Measurements from ENCODE around the gene ERVK3-1. TPM values are rescaled to one million over a fixed set of nuclear protein-coding genes. Genes with fewer than 3 reads are reported as not detected.

Gene ERVK3-1
- total and polyA plus RNA-seq, 7 donors, result 13.9 to 81.0 (median 29.5) TPM

DNA sequence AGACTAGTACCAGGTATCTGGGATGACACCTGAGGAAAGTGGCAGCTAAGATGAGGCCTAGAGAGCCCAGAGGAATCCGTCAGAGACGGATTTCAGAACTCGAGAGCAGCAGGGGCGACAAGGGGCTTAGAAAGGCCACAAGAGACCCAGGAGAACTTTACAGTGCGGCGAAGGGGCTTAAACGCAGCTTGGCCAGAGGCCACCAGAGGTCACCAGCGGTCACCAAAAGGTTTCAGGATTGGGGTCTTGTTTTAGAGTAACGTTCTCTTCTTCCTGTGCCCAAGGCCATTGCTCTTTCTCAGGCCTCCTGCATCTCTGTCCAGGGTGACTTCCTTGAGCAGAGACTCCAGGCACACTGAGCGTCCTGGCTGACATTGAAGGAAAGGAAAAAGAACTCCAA is 23.8 kb downstream of the ERVK3-1 start:
- H3K36me3 ChIP-seq (ENCODE audit: insufficient read depth in 1 of 2, low read depth in 1 of 2), result peaks cover 0 to 4% of the 10 kb centered on the region in 2 donors
- no peaks in the 10 kb centered on the region for H3K9me3 ChIP-seq
- 53 to 60% (median 57%) methylated on average over 10 of the region's 10 CpGs for WGBS, 3 donors
- H3K27ac ChIP-seq, result no peak overlapping the region
- no peak overlapping the region for H3K4me3 ChIP-seq
- no peak for ATAC-seq
- DNase-seq, result no peak
- H3K4me1 ChIP-seq, result peaks cover 24% of the 10 kb centered on the region
- no peak for TF ChIP-seq CTCF (IDR thresholded peaks at IDR 0.05)
- intact Hi-C loops (cut with DNase I), result loop anchor here (5.0 kb wide), 2 partner anchors 33 to 123 kb away; partner anchors contain the start of genes ZNF324B (in 1 of the 2) and ZNF497 (in 1 of the 2)
- H3K27me3 ChIP-seq (ENCODE audit: insufficient read depth in 3 of 3, low read length in 2 of 3), result no peaks in the 10 kb centered on the region

DNA sequence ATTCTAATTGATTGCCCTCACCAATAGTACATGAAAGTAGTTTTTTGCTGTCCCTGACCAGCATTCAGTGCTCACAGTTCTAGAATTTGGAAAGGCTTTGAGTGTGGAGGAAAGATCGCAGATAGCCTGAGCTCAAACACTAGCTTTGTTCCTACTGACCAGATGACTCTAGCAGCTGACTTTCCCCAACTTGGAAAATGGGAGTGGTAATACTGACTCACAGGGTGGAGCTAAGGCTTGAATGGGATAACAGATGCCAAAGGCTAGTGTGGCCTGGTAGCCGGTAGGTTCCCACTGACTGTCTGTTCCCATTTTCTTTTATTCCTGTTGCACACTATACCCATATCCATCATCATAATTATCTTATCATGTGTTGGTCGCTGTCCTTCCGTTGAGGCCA is 25.3 kb downstream of the ERVK3-1 start:
- 50 to 58% (median 58%) methylated on average over 4 of the region's 4 CpGs for WGBS, 3 donors
- peaks cover 4 to 10% of the 10 kb centered on the region in 2 donors for H3K36me3 ChIP-seq (ENCODE audit: insufficient read depth in 1 of 2, low read depth in 1 of 2)
- ATAC-seq (no peak), DNase-seq (no peak)
- intact Hi-C loops (cut with DNase I), result no loop called here
- H3K27ac ChIP-seq, result no peak overlapping the region
- peaks cover 20% of the 10 kb centered on the region for H3K4me1 ChIP-seq
- no peaks in the 10 kb centered on the region for H3K9me3 ChIP-seq
- TF ChIP-seq CTCF (IDR thresholded peaks at IDR 0.05), result no peak
- no peaks in the 10 kb centered on the region for H3K27me3 ChIP-seq (ENCODE audit: insufficient read depth in 3 of 3, low read length in 2 of 3)
- H3K4me3 ChIP-seq, result no peak overlapping the region

GRCh38 chr19:58332697-58333096 is 27.5 kb downstream of the ERVK3-1 start:
- DNase-seq, result no peak
- no peak for TF ChIP-seq CTCF (IDR thresholded peaks at IDR 0.05)
- Histone ChIP-seq H3K27ac (no peak overlapping the region), H3K27me3 (ENCODE audit: insufficient read depth in 3 of 3, low read length in 2 of 3) (no peaks in the 10 kb centered on the region), H3K4me1 (peaks cover 14% of the 10 kb centered on the region), H3K36me3 (ENCODE audit: insufficient read depth in 1 of 2, low read depth in 1 of 2) (peaks cover 9 to 27% of the 10 kb centered on the region in 2 donors), H3K9me3 (no peaks in the 10 kb centered on the region), H3K4me3 (no peak overlapping the region)
- 85 to 93% (median 86%) methylated on average over 1 of the region's 1 CpG for WGBS, 3 donors
- no peak for ATAC-seq
- intact Hi-C loops (cut with DNase I), result no loop called here

GRCh38 chr19:58334691-58335249 is 29.6 kb downstream of the ERVK3-1 start:
- intact Hi-C loops (cut with DNase I), result no loop called here
- H3K27me3 ChIP-seq (ENCODE audit: insufficient read depth in 3 of 3, low read length in 2 of 3), result no peaks in the 10 kb centered on the region
- H3K9me3 ChIP-seq, result no peaks in the 10 kb centered on the region
- no peak for ATAC-seq
- H3K27ac ChIP-seq, result no peak overlapping the region
- WGBS, 3 donors, result 92 to 94% (median 94%) methylated on average over 19 of the region's 19 CpGs
- no peak for DNase-seq
- peaks cover 9 to 47% of the 10 kb centered on the region in 2 donors for H3K36me3 ChIP-seq (ENCODE audit: insufficient read depth in 1 of 2, low read depth in 1 of 2)
- no peak for TF ChIP-seq CTCF (IDR thresholded peaks at IDR 0.05)
- H3K4me1 ChIP-seq, result no peaks in the 10 kb centered on the region
- no peak overlapping the region for H3K4me3 ChIP-seq

GRCh38 chr19:58335630-58336029 is 30.5 kb downstream of the ERVK3-1 start:
- ATAC-seq (no peak), DNase-seq (no peak)
- intact Hi-C loops (cut with DNase I), result no loop called here
- H3K9me3 ChIP-seq, result no peaks in the 10 kb centered on the region
- H3K27me3 ChIP-seq (ENCODE audit: insufficient read depth in 3 of 3, low read length in 2 of 3), result no peaks in the 10 kb centered on the region
- no peak overlapping the region for H3K4me3 ChIP-seq
- H3K4me1 ChIP-seq, result no peaks in the 10 kb centered on the region
- H3K36me3 ChIP-seq (ENCODE audit: insufficient read depth in 1 of 2, low read depth in 1 of 2), result peaks cover 9 to 53% of the 10 kb centered on the region in 2 donors
- no peak overlapping the region for H3K27ac ChIP-seq
- TF ChIP-seq CTCF (IDR thresholded peaks at IDR 0.05), result no peak
- 80 to 82% (median 81%) methylated on average over 3 of the region's 3 CpGs for WGBS, 3 donors
